HG02763 (cell line): Measurements from ENCODE around the gene CCDC185.

Experiments used
- ATAC-seq: cut with Tn5 transposase; IDR thresholded peaks from one replicate; pipeline ENCODE4 v1.9.1; 2021; ENCODE audit warnings: mild to moderate bottlenecking, moderate library complexity; ENCODE audit not compliant: unreplicated experiment

CCDC185 gene

GRCh38 chr1:223393275-223394214, at the start of gene CCDC185:
Gene CCDC185, plus strand, starts transcription at chr1:223393415. Its CDS starts 61 bp downstream, at chr1:223393476.
- no peak for ATAC-seq

GRCh38 chr1:223343692-223344091, 49.5 kb upstream of the CCDC185 start:
- ATAC-seq, result no peak

GRCh38 chr1:223344491-223344890, 48.7 kb upstream of the CCDC185 start:
- ATAC-seq, result no peak

- no peak for ATAC-seq
These were observed 47.5 kb upstream of the CCDC185 start for GRCh38 chr1:223345720-223346119.

GRCh38 chr1:223346311-223346710, 46.9 kb upstream of the CCDC185 start:
- ATAC-seq, result no peak

GRCh38 chr1:223347583-223347982, 45.6 kb upstream of the CCDC185 start:
- ATAC-seq, result no peak

- ATAC-seq, result no peak
These were observed 44.8 kb upstream of the CCDC185 start for GRCh38 chr1:223348439-223348838.

- ATAC-seq, result no peak
These were observed 44.0 kb upstream of the CCDC185 start for GRCh38 chr1:223349241-223349640.

GRCh38 chr1:223350361-223350908, 42.8 kb upstream of the CCDC185 start:
- ATAC-seq, result no peak

GRCh38 chr1:223352944-223353343, 40.3 kb upstream of the CCDC185 start:
- ATAC-seq, result no peak

- no peak for ATAC-seq
These were observed 39.3 kb upstream of the CCDC185 start for GRCh38 chr1:223353939-223354338.

GRCh38 chr1:223355699-223356098, 37.5 kb upstream of the CCDC185 start:
- no peak for ATAC-seq

- no peak for ATAC-seq
These were observed 34.4 kb upstream of the CCDC185 start for GRCh38 chr1:223358826-223359225.

- ATAC-seq, result no peak
These were observed 30.0 kb upstream of the CCDC185 start for GRCh38 chr1:223363057-223363855.

GRCh38 chr1:223363856-223364684, 29.1 kb upstream of the CCDC185 start, which contains the start of gene SUSD4:
Gene SUSD4, minus strand, starts transcription at chr1:223364176. Its CDS starts 751 bp downstream, at chr1:223363425.
- no peak for ATAC-seq

- ATAC-seq, result no peak
These were observed 28.4 kb upstream of the CCDC185 start for GRCh38 chr1:223364685-223365382.

GRCh38 chr1:223374064-223374610, 19.1 kb upstream of the CCDC185 start:
- ATAC-seq, result no peak

GRCh38 chr1:223378754-223379153, 14.5 kb upstream of the CCDC185 start:
- ATAC-seq, result no peak

- no peak for ATAC-seq
These were observed 7.2 kb upstream of the CCDC185 start for GRCh38 chr1:223386013-223386412.

- no peak for ATAC-seq
These were observed 2.6 kb upstream of the CCDC185 start for GRCh38 chr1:223390618-223391017.
